Tibial nerve (tissue), 4 donors: ENCODE data around the gene SDSL. TPM values are rescaled to one million over a fixed set of nuclear protein-coding genes. Genes with fewer than 3 reads are reported as not detected.
A peak's percentile ranks its signal among the peaks of the same experiment; 100 is the strongest.

ENCODE experiments used
- DNase-seq, 2 donors: peaks; one replicate each; pipeline ENCODE4 v3.0.0-alpha.2; 2019; ENCODE audit warnings: low spot score in 2 of 2
- H3K27ac ChIP-seq, 4 donors: fragments of 200-600 bp; sonication (generic) in 3 of 4; one replicate each; pipeline ENCODE4 v1.5.1; 2017 to 2019; ENCODE audit warnings: mild to moderate bottlenecking in 1 of 4
- H3K27me3 ChIP-seq, 2 donors: fragments of 200-600 bp; sonication (generic) in 1 of 2; one replicate each; pipeline versions ENCODE4 v1.5.1 to v1.6.0; 2017 to 2019
- H3K36me3 ChIP-seq, 3 donors: fragments of 200-600 bp; sonication (generic); one replicate each; pipeline ENCODE4 v1.5.1; 2018 to 2019
- H3K4me1 ChIP-seq, 4 donors: fragments of 200-600 bp; sonication (generic) in 3 of 4; one replicate each; pipeline ENCODE4 v1.5.1; 2017 to 2019
- H3K4me3 ChIP-seq, 4 donors: fragments of 200-600 bp; sonication (generic) in 3 of 4; one replicate each; pipeline ENCODE4 v1.5.1; 2017 to 2019; ENCODE audit warnings: mild to moderate bottlenecking in 1 of 4, moderate library complexity in 1 of 4
- H3K9me3 ChIP-seq, 4 donors: fragments of 200-600 bp; sonication (generic) in 3 of 4; one replicate each; pipeline ENCODE4 v1.5.1; 2017 to 2019
- CTCF ChIP-seq, 5 experiments: fragments of 200-600 bp in 3 of 5; fragments of 450-650 bp in 2 of 5; sonication (generic) in 3 of 5; IDR thresholded peaks; one replicate each; pipeline ENCODE4 v1.5.1; 2016 to 2019; ENCODE audit warnings: antibody characterized with exemption in 5 of 5, mild to moderate bottlenecking in 3 of 5, moderate library complexity in 2 of 5
- EP300 ChIP-seq, 2 donors: sonication (generic); formaldehyde crosslinking; IDR thresholded peaks; one replicate each; pipeline ENCODE4 v1.6.1; 2017; ENCODE audit warnings: antibody characterized with exemption in 2 of 2, mild to moderate bottlenecking in 1 of 2
- POLR2A ChIP-seq, 2 donors: fragments of 450-650 bp; IDR thresholded peaks; one replicate each; pipeline ENCODE4 v1.6.1; 2017; ENCODE audit warnings: antibody characterized with exemption in 2 of 2, mild to moderate bottlenecking in 2 of 2, moderate library complexity in 2 of 2
- WGBS, 2 donors: methylation state at CpG; one replicate each; pipeline ENCODE4 v1.1.5; 2018; 5-methylcytosine and 5-hydroxymethylcytosine counted together
- total RNA-seq, 4 donors: library from RNA; depleted of rRNA; stranded (reverse); fragments of >200 nt; gene quantifications; one replicate each; pipeline ENCODE4 v1.1.0, GENCODE V29; 2016

The SDSL gene
- total RNA-seq, 4 donors from 2014 or later, result 1.9 to 3.0 (median 2.3) TPM

DNA sequence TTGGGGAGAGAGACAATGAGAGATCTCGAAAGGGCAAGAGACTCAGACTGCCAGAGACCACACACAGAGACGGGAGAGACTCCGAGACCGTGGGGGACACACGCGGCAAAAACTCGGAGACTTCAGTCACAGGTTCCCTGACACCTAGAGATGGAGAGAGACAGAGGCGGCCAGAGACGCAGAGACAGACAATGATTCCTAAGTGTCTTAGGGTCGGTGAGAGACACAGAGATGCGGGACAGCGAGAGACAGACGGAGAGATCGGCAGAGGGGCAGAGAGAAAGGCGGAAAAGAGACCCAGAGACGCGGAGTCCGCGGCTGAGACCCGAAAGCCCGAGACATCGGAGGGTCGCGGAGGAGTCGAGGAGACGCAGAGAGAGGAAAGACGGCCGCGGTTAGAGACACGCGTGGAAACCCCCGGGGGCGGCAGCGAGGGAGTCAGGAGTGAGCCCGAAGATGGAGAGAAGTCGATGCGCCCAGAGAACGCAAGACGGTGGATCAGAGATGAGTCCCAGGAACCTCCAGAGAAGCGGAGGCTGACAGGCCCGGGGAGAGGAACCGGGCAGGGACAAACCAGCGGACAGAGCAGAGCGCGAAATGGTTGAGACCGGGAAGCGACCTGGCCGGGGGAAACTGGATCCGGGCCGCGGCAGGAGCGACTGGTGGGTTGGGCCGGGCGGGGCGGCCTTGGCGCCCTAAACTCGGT, 41.7 kb downstream of the SDSL start:
- Histone ChIP-seq H3K27me3 (peaks cover 0 to 98% of the 10 kb centered on the region in 2 donors), H3K9me3 (peaks cover 0 to 3% (median 0%) of the 10 kb centered on the region in 4 donors), H3K36me3 (no peaks in the 10 kb centered on the region), H3K27ac (no peak overlapping the region), H3K4me1 (peaks cover 0 to 62% (median 34%) of the 10 kb centered on the region in 4 donors), H3K4me3 (peak overlapping the region in 2 of 4 donors; percentile 18 to 32)
- 1 to 3% methylated on average over 47 to 57 of the region's 57 CpGs for WGBS, 2 donors
- no peak for DNase-seq
- TF ChIP-seq CTCF (IDR thresholded peaks at IDR 0.05) (no peak), EP300 (IDR thresholded peaks at IDR 0.05) (no peak), POLR2A (IDR thresholded peaks at IDR 0.05) (no peak)

DNA sequence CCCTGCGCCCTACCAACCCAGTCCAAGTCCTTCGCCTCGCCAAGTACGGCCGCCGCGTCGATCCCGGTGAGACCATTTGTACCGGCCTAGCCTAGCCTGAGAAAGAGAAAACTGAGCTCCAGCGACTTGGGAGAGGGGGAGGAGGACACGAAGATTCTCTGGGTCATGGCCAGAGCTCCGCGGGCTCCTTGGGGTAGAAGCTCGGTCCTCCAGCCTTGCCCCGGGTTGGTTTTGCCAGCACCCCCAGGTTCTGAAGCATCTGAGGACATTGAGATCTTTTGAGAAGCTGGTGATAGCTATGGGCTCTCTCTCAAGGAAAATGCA, 42.2 kb downstream of the SDSL start:
- Histone ChIP-seq H3K4me3 (peak overlapping the region in 1 of 4 donors; percentile 32), H3K4me1 (peaks cover 0 to 62% (median 34%) of the 10 kb centered on the region in 4 donors)

GRCh38 chr12:113464852-113465719, 42.9 kb downstream of the SDSL start:
- peak overlapping the region in 1 of 4 donors; percentile 25 for H3K4me3 ChIP-seq
- H3K9me3 ChIP-seq, result peaks cover 0 to 3% (median 0%) of the 10 kb centered on the region in 4 donors
- 1 to 2% methylated on average over 60 to 62 of the region's 64 CpGs for WGBS, 2 donors
- no peaks in the 10 kb centered on the region for H3K36me3 ChIP-seq
- H3K27ac ChIP-seq, result no peak overlapping the region
- H3K27me3 ChIP-seq, result peaks cover 0 to 98% of the 10 kb centered on the region in 2 donors
- no peak for TF ChIP-seq CTCF (IDR thresholded peaks at IDR 0.05)
- TF ChIP-seq POLR2A (IDR thresholded peaks at IDR 0.05), result no peak
- no peak for TF ChIP-seq EP300 (IDR thresholded peaks at IDR 0.05)
- no peak for DNase-seq
- H3K4me1 ChIP-seq, result peaks cover 0 to 62% (median 34%) of the 10 kb centered on the region in 4 donors

More for the DNA sequence above, 42.2 kb downstream of the SDSL start:
- no peak for TF ChIP-seq CTCF (IDR thresholded peaks at IDR 0.05)
- TF ChIP-seq POLR2A (IDR thresholded peaks at IDR 0.05), result no peak
- no peak for TF ChIP-seq EP300 (IDR thresholded peaks at IDR 0.05)
- 0 to 1% methylated on average over 11 to 16 of the region's 16 CpGs for WGBS, 2 donors
- H3K9me3 ChIP-seq, result peaks cover 0 to 3% (median 0%) of the 10 kb centered on the region in 4 donors
- peaks cover 0 to 98% of the 10 kb centered on the region in 2 donors for H3K27me3 ChIP-seq
- no peak overlapping the region for H3K27ac ChIP-seq
- no peaks in the 10 kb centered on the region for H3K36me3 ChIP-seq
- DNase-seq, result no peak

- Histone ChIP-seq H3K27me3 (peaks cover 0 to 100% of the 10 kb centered on the region in 2 donors), H3K27ac (no peak overlapping the region), H3K4me3 (no peak overlapping the region), H3K9me3 (peaks cover 0 to 3% (median 0%) of the 10 kb centered on the region in 4 donors), H3K36me3 (no peaks in the 10 kb centered on the region), H3K4me1 (peaks cover 0 to 68% (median 34%) of the 10 kb centered on the region in 4 donors)
- no peak for DNase-seq
- WGBS, 2 donors, result 2 to 4% methylated on average over 12 to 13 of the region's 13 CpGs
- TF ChIP-seq POLR2A (IDR thresholded peaks at IDR 0.05) (no peak), EP300 (IDR thresholded peaks at IDR 0.05) (no peak), CTCF (IDR thresholded peaks at IDR 0.05) (no peak)
Measured at GRCh38 chr12:113465808-113466453, 43.8 kb downstream of the SDSL start.
